ENCODE data around the gene DENND1B.

DENND1B gene

DNA sequence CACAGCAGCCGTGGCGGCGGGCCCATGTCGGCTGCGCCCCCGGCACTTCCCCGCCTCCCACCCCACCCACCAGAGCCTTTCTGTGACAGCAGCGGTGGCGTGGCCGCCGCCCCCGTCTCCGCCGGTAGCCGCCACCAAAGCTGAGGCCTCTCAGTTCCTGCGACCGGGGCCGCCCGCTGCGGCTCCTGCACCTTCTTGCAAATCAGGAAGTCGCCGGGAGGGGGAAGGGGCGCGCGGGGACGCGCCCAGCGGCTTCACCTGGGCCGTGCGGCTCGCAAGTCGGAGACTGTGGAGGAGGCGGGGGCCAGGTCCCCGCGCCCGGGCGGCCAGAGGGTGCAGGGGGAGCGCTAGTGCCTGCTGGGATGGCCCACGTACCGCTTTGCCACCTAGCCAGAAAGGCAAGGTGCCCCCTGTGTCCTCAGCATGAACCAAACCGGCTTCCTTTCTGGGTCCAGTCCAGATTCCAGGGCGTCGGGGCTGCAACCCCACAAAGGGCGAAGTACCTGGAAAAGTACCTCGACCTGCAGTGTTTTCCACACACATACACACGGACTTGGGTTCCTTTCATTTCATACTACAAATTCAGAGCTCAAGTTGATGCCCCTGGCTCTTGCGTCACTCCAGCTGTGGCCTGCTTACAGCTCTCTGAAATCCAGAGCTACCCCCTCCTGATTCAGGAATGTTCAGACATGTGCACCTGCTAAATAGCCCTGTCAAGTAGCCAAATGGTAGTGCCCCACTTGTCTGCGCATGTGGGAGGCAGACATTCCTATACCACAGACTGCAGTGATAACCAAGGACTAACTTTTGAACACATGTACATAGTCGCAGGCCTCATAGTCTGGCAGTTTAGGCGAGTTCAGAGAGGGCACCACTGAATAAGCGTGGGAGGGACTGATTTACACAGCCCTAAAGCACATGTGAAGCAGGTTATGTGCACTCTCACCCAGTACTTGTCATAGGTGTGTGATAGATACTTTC lies at the start of gene DENND1B:
Gene DENND1B, minus strand, starts transcription at position 199 of the 981 bp plus-strand sequence. CDS start 325 bp downstream, outside the sequence.
- DNase-seq (ENCODE audit: low read depth): peak; percentile 69

DNA sequence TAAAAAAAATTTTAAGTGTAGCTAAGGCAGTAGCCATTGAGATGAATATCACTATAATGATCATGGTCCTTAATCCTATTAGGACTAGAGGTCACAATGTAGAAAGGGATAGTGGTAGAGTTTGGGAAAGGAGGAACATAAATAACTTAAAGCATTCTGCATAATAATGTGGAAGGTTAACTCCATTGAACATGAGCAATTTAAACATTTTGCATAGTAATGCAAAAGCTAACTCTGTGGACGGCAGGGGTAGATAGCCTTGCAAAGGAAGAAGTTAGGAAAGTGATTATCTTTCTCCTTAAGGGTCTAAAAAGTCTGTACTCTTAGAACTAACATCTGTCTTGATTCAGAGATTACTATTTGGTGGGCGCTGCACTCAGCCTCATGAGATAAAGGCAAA lies 39.0 kb upstream of the DENND1B start:
- no peak for DNase-seq (ENCODE audit: low read depth)

DNA sequence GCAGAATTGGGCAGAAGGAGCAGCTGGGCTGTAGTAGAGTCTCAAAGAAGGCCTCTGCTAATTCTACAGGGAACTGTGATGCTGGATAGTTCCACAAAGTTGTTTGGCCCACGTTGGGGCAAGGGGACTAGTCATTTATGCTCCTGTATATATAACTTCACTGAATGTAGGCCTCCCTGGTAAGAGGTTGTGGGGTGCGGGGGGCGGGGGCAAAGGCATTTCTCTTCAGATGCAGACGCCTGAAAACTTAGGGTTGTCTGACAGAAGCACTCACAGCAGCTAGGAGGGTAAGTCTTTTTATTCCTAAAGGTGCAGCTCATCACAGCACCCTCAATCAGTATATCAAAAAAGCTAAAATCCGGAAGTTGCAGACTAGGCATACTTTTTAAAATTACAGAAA lies 38.5 kb upstream of the DENND1B start:
- no peak for DNase-seq (ENCODE audit: low read depth)

- DNase-seq (ENCODE audit: low read depth): no peak
Observed at GRCh38 chr1:197811769-197812168, 36.5 kb upstream of the DENND1B start.

DNA sequence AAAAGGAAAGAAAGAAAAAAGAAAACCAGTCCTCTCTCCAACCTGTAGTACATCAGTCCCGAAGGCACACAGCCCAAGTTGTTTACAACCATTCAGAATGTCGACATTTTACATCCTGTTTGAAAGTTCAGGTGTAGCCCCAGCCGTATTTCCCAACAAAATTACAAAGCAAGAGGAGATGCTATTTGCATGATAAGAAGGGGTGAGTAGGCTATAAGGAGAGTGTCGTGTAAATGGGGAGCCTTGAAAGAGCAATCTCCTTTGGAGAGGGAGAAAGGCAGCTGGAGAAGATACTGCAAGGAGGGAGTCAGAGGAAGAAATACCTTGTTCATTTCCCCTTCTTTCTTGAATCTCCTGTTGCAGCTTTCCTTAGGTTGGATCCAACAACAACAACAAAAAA lies 35.5 kb upstream of the DENND1B start:
- DNase-seq (ENCODE audit: low read depth): no peak

- DNase-seq (ENCODE audit: low read depth): no peak
Observed at GRCh38 chr1:197808880-197809279, 33.6 kb upstream of the DENND1B start.

DNA sequence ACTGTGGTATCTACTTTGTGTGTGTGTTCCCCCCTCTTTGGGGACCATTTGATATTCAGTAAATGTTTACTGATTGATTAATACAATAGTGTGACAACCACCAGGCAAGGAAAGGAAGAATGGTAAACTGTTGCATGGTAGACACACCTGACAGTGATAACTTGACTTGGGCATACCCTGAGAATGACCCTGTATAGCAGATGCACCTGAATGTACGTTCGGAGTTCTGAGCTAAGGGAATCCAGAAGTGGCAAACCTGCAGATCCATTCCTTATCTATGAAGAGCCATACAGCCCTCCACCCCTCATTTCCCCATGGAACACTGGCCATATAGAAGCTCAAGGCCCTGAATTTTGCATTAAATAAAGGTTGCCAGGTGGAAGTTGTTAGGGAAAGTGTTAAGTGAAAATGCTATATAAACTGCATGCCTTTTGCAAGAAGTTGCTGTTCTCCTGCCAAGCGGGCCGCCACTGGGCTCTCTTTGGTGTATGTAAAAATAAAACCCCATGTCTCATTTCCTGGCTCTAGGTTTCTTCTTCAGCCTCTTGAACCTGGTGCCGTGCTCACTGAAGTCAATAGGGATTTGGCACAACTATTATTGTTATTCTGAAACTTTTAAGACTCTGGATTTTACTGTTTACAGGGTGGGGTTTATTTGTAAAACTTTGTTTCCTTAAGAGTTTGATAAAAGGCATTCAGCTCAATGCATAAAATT lies 32.6 kb upstream of the DENND1B start:
- no peak for DNase-seq (ENCODE audit: low read depth)

GRCh38 chr1:197807216-197807615 lies 31.9 kb upstream of the DENND1B start:
- DNase-seq (ENCODE audit: low read depth): no peak

DNA sequence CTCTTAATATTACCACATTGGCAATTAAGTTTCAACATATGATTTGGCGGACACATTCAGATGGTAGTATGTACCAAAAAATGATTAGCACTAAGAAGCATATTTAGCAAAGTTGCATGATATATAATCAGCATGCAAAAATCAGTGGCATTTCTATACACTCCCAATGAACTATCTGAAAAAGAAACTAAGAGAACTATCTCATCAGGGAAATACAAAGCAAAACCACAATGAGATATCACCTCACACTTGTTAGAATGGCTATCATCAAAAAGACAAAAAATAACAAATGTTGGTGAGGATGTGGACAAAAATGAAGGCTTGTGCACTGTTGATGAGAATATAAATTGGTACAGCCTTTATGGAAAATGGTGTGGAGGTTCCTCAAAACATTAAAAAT lies 31.4 kb upstream of the DENND1B start:
- no peak for DNase-seq (ENCODE audit: low read depth)

GRCh38 chr1:197801684-197802083 lies 26.4 kb upstream of the DENND1B start:
- DNase-seq (ENCODE audit: low read depth): no peak

DNA sequence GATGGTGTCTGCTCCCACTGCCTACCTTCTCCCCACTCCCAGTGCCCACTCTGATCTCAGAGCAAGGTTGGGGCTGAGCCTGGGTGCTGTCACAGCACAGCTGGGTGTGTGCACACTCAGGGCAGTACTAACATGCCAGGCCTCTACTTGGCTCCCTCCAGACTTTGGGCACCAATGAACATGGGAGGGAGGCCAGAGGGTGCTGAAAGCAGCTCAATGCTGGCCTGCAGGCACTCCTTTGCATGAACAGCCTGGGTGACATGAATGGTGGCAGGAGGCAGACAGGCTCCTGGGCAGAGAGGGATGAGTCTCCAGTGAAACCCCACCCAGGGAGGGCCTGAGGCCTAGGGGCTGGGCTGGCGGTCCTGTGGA lies 25.8 kb upstream of the DENND1B start:
- DNase-seq (ENCODE audit: low read depth): no peak

DNA sequence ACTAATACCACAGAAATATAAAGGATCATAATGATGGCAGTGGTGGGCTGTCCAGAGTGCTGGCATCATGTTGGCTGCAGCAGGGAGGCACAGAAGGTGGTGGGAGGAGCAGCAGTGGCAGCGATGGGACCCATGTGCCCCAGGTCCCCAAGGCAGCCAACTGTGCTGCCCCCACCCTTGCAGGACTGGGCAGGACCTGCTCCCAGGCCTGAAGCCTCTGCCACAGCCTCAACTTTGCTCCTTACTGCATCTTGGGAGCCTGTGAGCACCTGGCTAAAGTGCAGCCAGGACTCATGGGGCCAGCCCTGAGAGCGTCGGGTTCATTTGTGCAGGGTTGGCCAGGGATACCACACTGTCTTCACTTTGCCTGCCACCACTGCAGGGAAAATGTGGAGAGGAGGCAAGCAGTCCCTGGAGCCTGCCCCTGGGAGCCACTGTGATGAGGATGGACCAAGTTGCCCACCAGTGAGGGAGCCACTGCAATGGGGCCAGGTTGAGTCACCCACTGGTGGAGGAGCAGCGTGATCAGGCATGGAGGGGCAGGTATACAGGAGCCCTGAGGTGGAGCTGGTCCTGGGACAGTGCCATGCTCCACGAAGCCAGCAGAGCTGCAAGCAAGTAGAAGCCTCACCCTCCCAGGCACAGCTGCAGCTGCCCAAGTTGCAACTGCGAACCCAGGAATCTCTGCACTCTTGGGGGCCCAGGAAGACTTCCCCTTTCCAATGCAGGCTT lies 25.3 kb upstream of the DENND1B start:
- no peak for DNase-seq (ENCODE audit: low read depth)

GRCh38 chr1:197799271-197799670 lies 24.0 kb upstream of the DENND1B start:
- DNase-seq (ENCODE audit: low read depth): no peak

DNA sequence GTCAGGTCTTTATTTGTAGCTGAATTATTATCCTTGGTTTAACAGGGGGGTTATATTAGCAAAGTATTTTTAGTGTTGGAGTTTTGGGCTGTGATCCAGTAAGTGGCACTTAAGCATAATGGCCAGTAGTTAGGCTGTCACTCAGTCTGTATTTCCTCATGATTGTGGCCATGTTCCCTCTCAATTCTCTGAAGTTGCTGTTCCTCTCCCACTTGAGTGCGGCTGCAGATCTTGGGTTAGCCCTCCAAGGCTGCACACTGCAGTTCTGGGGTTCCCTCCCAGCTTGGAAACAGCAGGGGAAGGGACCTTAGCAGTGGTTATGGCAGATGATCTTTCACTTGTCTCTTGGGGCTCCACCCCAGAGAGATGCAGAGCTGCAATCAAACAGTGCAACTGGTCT lies 23.2 kb upstream of the DENND1B start:
- no peak for DNase-seq (ENCODE audit: low read depth)

DNA sequence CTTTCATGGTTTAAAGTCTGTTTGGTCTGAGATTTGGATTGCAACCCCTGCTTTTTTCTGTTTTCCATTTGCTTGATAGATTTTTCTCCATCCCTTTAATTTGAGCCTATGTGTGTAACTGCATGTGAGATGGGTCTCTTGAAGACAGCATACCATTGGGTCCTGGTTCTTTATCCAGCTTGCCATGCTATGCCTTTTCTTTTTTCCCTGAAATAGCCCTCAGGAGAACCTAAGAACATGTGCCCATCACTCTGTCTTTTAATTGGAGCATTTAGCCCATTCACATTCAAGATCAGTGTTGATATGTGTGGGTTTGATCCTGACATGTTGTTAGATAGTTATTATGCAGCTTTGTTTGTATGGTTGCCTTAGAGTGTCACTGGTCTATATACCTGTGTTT lies 21.7 kb upstream of the DENND1B start:
- DNase-seq (ENCODE audit: low read depth): no peak

DNA sequence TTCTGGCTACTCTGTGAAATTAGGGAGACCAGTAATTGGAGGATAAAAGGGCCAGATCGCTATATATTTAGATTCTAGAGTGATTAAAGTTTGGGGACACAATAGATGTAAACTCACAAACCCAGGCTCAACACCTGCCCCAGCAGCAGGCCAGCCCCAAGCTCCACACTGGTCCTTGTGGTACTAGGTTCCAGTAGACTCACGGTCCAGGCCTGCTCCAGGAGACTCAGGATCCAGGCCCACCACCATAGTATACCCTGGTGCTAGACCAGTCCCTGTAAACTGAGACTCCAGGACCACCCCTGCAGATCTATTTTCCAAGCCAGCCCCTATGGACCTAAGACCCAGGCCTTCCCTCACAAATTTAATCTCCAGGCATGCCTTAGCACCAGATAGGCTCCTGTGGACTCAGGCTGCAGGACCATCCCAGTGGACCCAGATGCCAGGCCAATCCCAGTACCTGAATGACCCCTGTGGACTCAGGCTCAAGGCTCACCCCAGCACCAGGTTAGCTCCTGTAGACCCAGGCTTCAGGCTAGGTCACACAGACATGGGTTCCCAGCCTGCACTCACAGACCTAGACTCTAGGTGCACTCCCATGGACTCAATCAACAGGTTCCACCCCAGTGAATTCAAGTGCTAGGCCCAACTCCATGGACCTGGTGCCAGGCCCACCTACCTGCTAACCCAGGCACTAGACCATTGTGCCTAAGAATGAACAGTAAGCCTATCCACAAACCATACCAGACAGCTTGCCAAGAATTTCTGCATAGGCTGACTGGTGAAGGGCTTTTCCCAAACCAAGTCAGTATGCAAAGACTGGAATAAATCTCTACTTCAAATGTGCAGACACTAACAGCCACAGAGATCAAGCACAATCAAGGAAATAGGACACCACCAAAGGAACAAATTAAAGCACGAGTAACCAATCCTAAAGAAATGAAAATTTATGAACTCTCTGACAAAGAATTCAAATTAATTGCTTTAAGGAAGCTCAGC lies 13.8 kb upstream of the DENND1B start:
- DNase-seq (ENCODE audit: low read depth): no peak

GRCh38 chr1:197787623-197788536 lies 12.6 kb upstream of the DENND1B start:
- DNase-seq (ENCODE audit: low read depth): no peak

DNA sequence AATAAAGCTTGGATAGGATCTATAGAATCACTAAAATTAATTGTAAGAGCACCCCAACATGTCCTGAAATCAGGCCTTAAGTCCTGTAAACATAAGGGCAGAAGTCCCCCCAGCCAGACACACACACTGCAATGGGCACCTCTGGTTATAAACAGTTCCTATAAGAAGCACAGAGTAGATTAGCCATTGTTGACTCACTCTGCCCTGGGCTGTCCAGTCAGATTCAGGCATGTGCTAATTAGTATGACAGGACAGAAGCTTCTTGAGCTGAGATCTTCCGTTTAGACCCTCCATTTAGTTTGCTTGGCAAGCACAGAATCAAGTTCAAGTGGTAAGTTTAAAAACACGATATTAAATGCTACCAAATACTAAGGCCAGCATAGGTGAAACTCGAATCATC lies 11.8 kb upstream of the DENND1B start:
- DNase-seq (ENCODE audit: low read depth): no peak

DNA sequence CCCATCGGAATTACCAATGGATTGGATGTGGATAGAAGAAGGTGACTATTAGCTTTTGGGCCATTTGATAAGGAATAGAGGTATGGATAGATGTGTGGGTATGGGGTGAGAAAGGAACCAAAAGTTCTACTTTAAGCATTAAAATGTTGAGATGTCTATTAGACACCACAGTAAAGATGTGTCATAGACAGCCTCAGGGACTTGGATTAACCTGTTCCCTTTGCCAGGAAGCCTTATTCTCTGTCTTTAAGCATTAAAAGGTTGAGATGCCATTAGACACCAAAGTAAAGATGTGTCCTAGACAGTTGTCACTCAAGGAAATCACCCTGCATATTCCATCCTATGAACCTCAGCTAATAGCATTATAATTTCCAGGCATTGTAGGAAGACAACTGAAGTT lies 11.0 kb upstream of the DENND1B start:
- no peak for DNase-seq (ENCODE audit: low read depth)

DNA sequence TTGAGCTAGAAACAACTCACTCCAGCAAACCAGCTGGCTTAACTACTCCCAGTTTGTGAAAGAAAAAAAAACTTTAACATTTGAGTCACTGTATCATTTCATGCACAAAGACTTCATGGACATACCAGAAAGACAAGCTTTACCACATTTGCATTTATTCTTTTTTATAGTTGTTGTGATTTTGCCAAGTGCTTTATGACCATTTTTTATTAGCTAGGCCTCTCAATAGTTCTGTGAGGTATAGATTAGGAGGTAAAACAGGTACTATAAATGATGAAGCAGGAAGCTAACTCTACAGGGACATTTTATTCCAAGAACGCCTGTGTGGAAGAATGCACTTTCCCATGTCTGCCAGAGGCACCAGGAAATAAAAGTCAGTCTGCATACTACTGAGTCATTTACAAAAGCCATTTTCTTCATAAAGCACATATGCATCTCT lies 8.2 kb upstream of the DENND1B start:
- no peak for DNase-seq (ENCODE audit: low read depth)

All from activated T-cell treated with anti-CD3 and anti-CD28 coated beads for 1 hour (primary cell).